PC-3 (cell line): ENCODE results near the gene TAF1B. TPM values are rescaled to one million over a fixed set of nuclear protein-coding genes. Genes with fewer than 3 reads are reported as not detected.

Experiments used
- ATAC-seq: fragments of 200-7000 bp; cut with Tn5 transposase; 2 replicates; pipeline ENCODE4 v1.9.1; 2020; ENCODE audit warnings: mild to moderate bottlenecking, moderate library complexity
- BruUV-seq: library from RNA; stranded (reverse); fragments of 400-500 nt; replicated peaks from 2 replicates; lab custom pipeline; 2021; lab: Mats Ljungman, UMichigan
- CTCF ChIA-PET: fragments of 300-600 bp; sonication (Branson Sonifier 250); formaldehyde crosslinking; loops from one replicate; lab custom pipeline; 2022; ENCODE audit warnings: antibody characterized with exemption; lab: Charles Lee
- POLR2A ChIA-PET: fragments of 300-600 bp; sonication (Branson Sonifier 250); formaldehyde crosslinking; loops from one replicate; lab custom pipeline; 2022; ENCODE audit warnings: antibody characterized with exemption; ENCODE audit not compliant: unreplicated experiment; lab: Charles Lee
- DNase-seq: peaks from one replicate; pipeline ENCODE4 v3.0.0-alpha.2; 2015
- H2AFZ ChIP-seq: fragments of 300-600 bp; sonication (generic); 2 replicates; pipeline ENCODE4 v1.6.0; 2016; ENCODE audit warnings: antibody characterized with exemption, low read length
- H3F3A ChIP-seq: fragments of 300-600 bp; sonication (generic); one replicate; pipeline ENCODE4 v1.6.0; 2017; ENCODE audit warnings: antibody characterized with exemption, low read length, control low read depth, mild to moderate bottlenecking; ENCODE audit not compliant: unreplicated experiment
- H3K27ac ChIP-seq: fragments of 300-600 bp; sonication (generic); 2 replicates; pipeline ENCODE4 v1.5.1; 2016; ENCODE audit warnings: mild to moderate bottlenecking, low read length
- H3K27me3 ChIP-seq: fragments of 300-600 bp; sonication (generic); 2 replicates; pipeline ENCODE4 v1.6.1; 2016; ENCODE audit warnings: low read length, mixed read lengths
- H3K36me3 ChIP-seq: fragments of 300-600 bp; sonication (generic); 2 replicates; pipeline ENCODE4 v1.6.1; 2016; ENCODE audit warnings: low read depth, mixed run types, low read length, mixed read lengths
- H3K4me1 ChIP-seq: fragments of 300-600 bp; sonication (generic); 2 replicates; pipeline ENCODE4 v1.5.1; 2016; ENCODE audit warnings: low read length; ENCODE audit not compliant: insufficient read depth
- H3K4me2 ChIP-seq: fragments of 300-600 bp; sonication (generic); 2 replicates; pipeline ENCODE4 v1.6.0; 2016; ENCODE audit warnings: low read length
- H3K4me3 ChIP-seq: fragments of 300-600 bp; sonication (generic); 2 replicates; pipeline ENCODE4 v1.5.1; 2016; ENCODE audit warnings: mild to moderate bottlenecking, low read length, mixed read lengths
- H3K79me2 ChIP-seq: fragments of 300-600 bp; sonication (generic); 2 replicates; pipeline ENCODE4 v1.6.1; 2017; ENCODE audit warnings: low read length, mixed read lengths
- H3K9ac ChIP-seq: fragments of 300-600 bp; sonication (generic); 2 replicates; pipeline ENCODE4 v1.6.0; 2016; ENCODE audit warnings: mild to moderate bottlenecking, low read length
- H3K9me2 ChIP-seq: fragments of 300-600 bp; sonication (generic); replicated peaks from 2 replicates; pipeline ENCODE4 v1.6.1; 2016; ENCODE audit warnings: mixed run types, low read length, mixed read lengths
- H3K9me3 ChIP-seq: fragments of 300-600 bp; sonication (generic); 2 replicates; pipeline ENCODE4 v1.6.1; 2016; ENCODE audit warnings: low read length, mixed read lengths
- H4K20me1 ChIP-seq: fragments of 300-600 bp; sonication (generic); 2 replicates; pipeline ENCODE4 v1.6.1; 2016; ENCODE audit warnings: low read length, mixed read lengths
- EZH2 ChIP-seq: fragments of 300-600 bp; sonication (generic); IDR thresholded peaks from one replicate; pipeline ENCODE4 v1.6.1; 2017; ENCODE audit warnings: antibody characterized with exemption, mild to moderate bottlenecking, low read length; ENCODE audit not compliant: unreplicated experiment
- EZH2phosphoT487 ChIP-seq: fragments of 300-600 bp; sonication (generic); IDR thresholded peaks from 2 replicates; pipeline ENCODE4 v1.6.1; 2018; ENCODE audit warnings: mild to moderate bottlenecking, antibody characterized with exemption, low read length, borderline replicate concordance
- intact Hi-C: fragments of 100-400 bp; cut with micrococcal nuclease; formaldehyde crosslinking; loops from 2 replicates; pipeline ENCODE4 v1.9.0; 2023
- total RNA-seq: library from RNA; depleted of rRNA; stranded (reverse); fragments of >200 nt; gene quantifications from 2 replicates; pipeline ENCODE4 v1.2.3, GENCODE V29; 2014
- TF ChIP-seq, protein P1 (sequence below): fragments of 300-600 bp; sonication (generic); conservative IDR thresholded peaks from 2 replicates; pipeline ENCODE4 v1.5.1; 2017; ENCODE audit warnings: antibody characterized with exemption, low read depth, mild to moderate bottlenecking, low read length

Gene TAF1B
- total RNA-seq, 1 experiment from 2014 or later = 39.5 TPM

GRCh38 chr2:9897331-9897737, 54.1 kb downstream of the TAF1B start:
- no peak overlapping the region for H3K4me3 ChIP-seq
- BruUV-seq = no TSS peak
- peak; percentile 99 for DNase-seq
- H3K9me2 ChIP-seq = no peaks in the 10 kb centered on the region
- H4K20me1 ChIP-seq = no peaks in the 10 kb centered on the region
- H3K9me3 ChIP-seq = no peaks in the 10 kb centered on the region
- peak overlapping the region; percentile 38 for H3K4me2 ChIP-seq
- TF ChIP-seq, protein P1, sequence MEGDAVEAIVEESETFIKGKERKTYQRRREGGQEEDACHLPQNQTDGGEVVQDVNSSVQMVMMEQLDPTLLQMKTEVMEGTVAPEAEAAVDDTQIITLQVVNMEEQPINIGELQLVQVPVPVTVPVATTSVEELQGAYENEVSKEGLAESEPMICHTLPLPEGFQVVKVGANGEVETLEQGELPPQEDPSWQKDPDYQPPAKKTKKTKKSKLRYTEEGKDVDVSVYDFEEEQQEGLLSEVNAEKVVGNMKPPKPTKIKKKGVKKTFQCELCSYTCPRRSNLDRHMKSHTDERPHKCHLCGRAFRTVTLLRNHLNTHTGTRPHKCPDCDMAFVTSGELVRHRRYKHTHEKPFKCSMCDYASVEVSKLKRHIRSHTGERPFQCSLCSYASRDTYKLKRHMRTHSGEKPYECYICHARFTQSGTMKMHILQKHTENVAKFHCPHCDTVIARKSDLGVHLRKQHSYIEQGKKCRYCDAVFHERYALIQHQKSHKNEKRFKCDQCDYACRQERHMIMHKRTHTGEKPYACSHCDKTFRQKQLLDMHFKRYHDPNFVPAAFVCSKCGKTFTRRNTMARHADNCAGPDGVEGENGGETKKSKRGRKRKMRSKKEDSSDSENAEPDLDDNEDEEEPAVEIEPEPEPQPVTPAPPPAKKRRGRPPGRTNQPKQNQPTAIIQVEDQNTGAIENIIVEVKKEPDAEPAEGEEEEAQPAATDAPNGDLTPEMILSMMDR = no peak
- no peak for TF ChIP-seq EZH2phosphoT487
- no peak for TF ChIP-seq EZH2
- intact Hi-C loops = loop anchor here (5.0 to 10.0 kb wide), 3 partner anchors 53 to 80 kb away; partner anchors contain the start of genes GRHL1 and TAF1B
- H3F3A ChIP-seq = peaks cover 4% of the 10 kb centered on the region
- H3K27ac ChIP-seq = peak overlapping the region; percentile 25
- POLR2A ChIA-PET = interaction anchor here (0.6 kb wide), 1 partner anchor 338 kb away, joined by 3 read pairs; no protein-coding TSS in a partner anchor
- ATAC-seq = peak; percentile 93
- no peaks in the 10 kb centered on the region for H3K27me3 ChIP-seq
- no peak overlapping the region for H3K9ac ChIP-seq
- H3K4me1 ChIP-seq = peaks cover 27% of the 10 kb centered on the region
- no peaks in the 10 kb centered on the region for H3K79me2 ChIP-seq
- H3K36me3 ChIP-seq = no peaks in the 10 kb centered on the region; the same call in 1 of the 2 replicates
- H2AFZ ChIP-seq = no peak overlapping the region
- CTCF ChIA-PET = no interaction called here

- H3K9ac ChIP-seq = no peak overlapping the region
- H3K4me1 ChIP-seq = peaks cover 27% of the 10 kb centered on the region
- H3K4me3 ChIP-seq = no peak overlapping the region
- intact Hi-C loops = loop anchor here (5.0 to 10.0 kb wide), 3 partner anchors 53 to 79 kb away; partner anchors contain the start of genes GRHL1 and TAF1B
- CTCF ChIA-PET = interaction anchor here (0.6 kb wide), 1 partner anchor 40 kb away, joined by 5 read pairs; no protein-coding TSS in a partner anchor
- ATAC-seq (no peak), DNase-seq (no peak)
- no peak for TF ChIP-seq EZH2phosphoT487
- POLR2A ChIA-PET = interaction anchor here (0.6 kb wide), 1 partner anchor 338 kb away, joined by 3 read pairs; no protein-coding TSS in a partner anchor
- BruUV-seq = no TSS peak
- no peak overlapping the region for H2AFZ ChIP-seq
- H3K4me2 ChIP-seq = peak overlapping the region; percentile 38
- no peaks in the 10 kb centered on the region for H3K9me2 ChIP-seq
- H3F3A ChIP-seq = peaks cover 4% of the 10 kb centered on the region
- no peaks in the 10 kb centered on the region for H3K36me3 ChIP-seq
- no peaks in the 10 kb centered on the region for H3K9me3 ChIP-seq
- H3K79me2 ChIP-seq = no peaks in the 10 kb centered on the region
- H3K27me3 ChIP-seq = no peaks in the 10 kb centered on the region
- peak overlapping the region; percentile 25 for H3K27ac ChIP-seq
- no peaks in the 10 kb centered on the region for H4K20me1 ChIP-seq
Measured at GRCh38 chr2:9897846-9898245, 54.6 kb downstream of the TAF1B start.

GRCh38 chr2:9905413-9905812, 62.1 kb downstream of the TAF1B start:
- no peaks in the 10 kb centered on the region for H3K9me2 ChIP-seq
- no peaks in the 10 kb centered on the region for H3F3A ChIP-seq
- H3K9ac ChIP-seq = no peak overlapping the region
- DNase-seq = peak; percentile 85
- 0 out of 2 replicates have a peak, but pooled peaks cover 3% of the 10 kb centered on the region for H3K4me1 ChIP-seq
- intact Hi-C loops = no loop called here
- no TSS peak for BruUV-seq
- H3K27me3 ChIP-seq = no peaks in the 10 kb centered on the region
- H3K4me2 ChIP-seq = no peak overlapping the region
- no peak overlapping the region for H3K4me3 ChIP-seq
- no peaks in the 10 kb centered on the region for H4K20me1 ChIP-seq
- ChIA-PET POLR2A (no interaction called here), CTCF (no interaction called here)
- H3K27ac ChIP-seq = no peak overlapping the region
- H2AFZ ChIP-seq = no peak overlapping the region
- TF ChIP-seq EZH2phosphoT487 = no peak
- TF ChIP-seq, protein P1 = no peak
- TF ChIP-seq EZH2 = no peak
- peak; percentile 24; the same call in 1 of the 2 replicates for ATAC-seq
- no peaks in the 10 kb centered on the region for H3K9me3 ChIP-seq
- 0 out of 2 replicates have a peak, but pooled peaks cover 2% of the 10 kb centered on the region for H3K36me3 ChIP-seq
- no peaks in the 10 kb centered on the region for H3K79me2 ChIP-seq
